OCI-LY7 (cell line): ENCODE measurements around the gene SMIM35. TPM values are rescaled to one million over a fixed set of nuclear protein-coding genes. Genes with fewer than 3 reads are reported as not detected.

Experiments
- BruUV-seq: library from RNA; stranded (reverse); fragments of 400-500 nt; replicated peaks from 2 replicates; lab custom pipeline; 2021; lab: Mats Ljungman, UMichigan
- CTCF ChIA-PET: fragments of 300-600 bp; sonication (Branson Sonifier 250); formaldehyde crosslinking; loops from one replicate; lab custom pipeline; 2022; ENCODE audit warnings: antibody characterized with exemption; ENCODE audit not compliant: unreplicated experiment; lab: Charles Lee
- POLR2A ChIA-PET: fragments of 300-600 bp; sonication (Branson Sonifier 250); formaldehyde crosslinking; loops from one replicate; lab custom pipeline; 2022; ENCODE audit warnings: antibody characterized with exemption; lab: Charles Lee
- DNase-seq: peaks from one replicate; pipeline ENCODE4 v3.0.0-alpha.2; 2015; ENCODE audit warnings: low spot score
- H2AFZ ChIP-seq: fragments of 200-600 bp; sonication (generic), shearing (Covaris generic); 2 replicates; pipeline ENCODE4 v1.6.1; 2014; ENCODE audit warnings: mild to moderate bottlenecking, antibody characterized with exemption, low read length, moderate library complexity
- H3K27ac ChIP-seq: fragments of 200-600 bp; sonication (generic); 2 replicates; pipeline ENCODE4 v1.5.1; 2014; ENCODE audit warnings: mixed run types, low read depth, mild to moderate bottlenecking, moderate library complexity, low read length, inconsistent platforms; ENCODE audit not compliant: poor library complexity, severe bottlenecking
- H3K36me3 ChIP-seq: fragments of 200-600 bp; sonication (generic); 2 replicates; pipeline ENCODE4 v1.6.1; 2014; ENCODE audit warnings: mild to moderate bottlenecking, antibody characterized with exemption, low read length, moderate library complexity, mixed read lengths; ENCODE audit not compliant: insufficient read depth
- H3K4me1 ChIP-seq: fragments of 200-600 bp; sonication (generic); 2 replicates; pipeline ENCODE4 v1.5.1; 2014; ENCODE audit warnings: mild to moderate bottlenecking, low read length; ENCODE audit not compliant: insufficient read depth, poor library complexity, severe bottlenecking
- H3K4me2 ChIP-seq: fragments of 200-600 bp; sonication (generic); 2 replicates; pipeline ENCODE4 v1.6.1; 2014; ENCODE audit warnings: mild to moderate bottlenecking, low read length
- H3K4me3 ChIP-seq: fragments of 200-600 bp; sonication (generic); 2 replicates; pipeline ENCODE4 v1.5.1; 2014; ENCODE audit warnings: mild to moderate bottlenecking, low read depth, low read length; ENCODE audit not compliant: poor library complexity, severe bottlenecking
- H3K79me2 ChIP-seq: fragments of 200-600 bp; sonication (generic); 2 replicates; pipeline ENCODE4 v1.6.1; 2016; ENCODE audit warnings: low read depth, mild to moderate bottlenecking, low read length, moderate library complexity, mixed read lengths; ENCODE audit not compliant: insufficient read depth
- H3K9me2 ChIP-seq: fragments of 200-600 bp; sonication (generic); 2 replicates; pipeline ENCODE4 v1.6.1; 2016; ENCODE audit warnings: mild to moderate bottlenecking, low read length, mixed read lengths; ENCODE audit not compliant: insufficient read depth
- H3K9me3 ChIP-seq: fragments of 200-600 bp; sonication (generic); 2 replicates; pipeline ENCODE4 v1.6.1; 2014; ENCODE audit warnings: mild to moderate bottlenecking, mixed run types, low read length, mixed read lengths
- H4K20me1 ChIP-seq: fragments of 200-600 bp; sonication (generic); 2 replicates; pipeline ENCODE4 v1.6.1; 2014; ENCODE audit warnings: mild to moderate bottlenecking, antibody characterized with exemption, low read length, moderate library complexity, mixed read lengths; ENCODE audit not compliant: insufficient read depth
- EZH2phosphoT487 ChIP-seq: fragments of 200-600 bp; sonication (generic); IDR thresholded peaks from 2 replicates; pipeline ENCODE4 v1.6.1; 2018; ENCODE audit warnings: low read depth, borderline replicate concordance, mild to moderate bottlenecking, mixed run types, antibody characterized with exemption, low read length, moderate library complexity, mixed read lengths
- intact Hi-C: fragments of 100-400 bp; cut with micrococcal nuclease; formaldehyde crosslinking; loops from one replicate; pipeline ENCODE4 v1.10.0; 2022; ENCODE audit not compliant: unreplicated experiment
- total RNA-seq, 2 experiments: library from RNA; depleted of rRNA in 1 of 2; stranded (reverse); fragments of >200 nt in 1 of 2; shearing (Covaris generic) in 1 of 2; gene quantifications; 2 replicates each; pipeline ENCODE4 v1.2.3, GENCODE V29; 2014 to 2022
- TF ChIP-seq, protein P1 (sequence below): fragments of 200-600 bp; sonication (generic); conservative IDR thresholded peaks from 2 replicates; pipeline ENCODE4 v1.5.1; 2014; ENCODE audit warnings: mild to moderate bottlenecking, antibody characterized with exemption, low read length, moderate library complexity, mixed read lengths

The SMIM35 gene
- total RNA-seq, 2 experiments from 2014 or later = 0.06 to 0.67 TPM

DNA sequence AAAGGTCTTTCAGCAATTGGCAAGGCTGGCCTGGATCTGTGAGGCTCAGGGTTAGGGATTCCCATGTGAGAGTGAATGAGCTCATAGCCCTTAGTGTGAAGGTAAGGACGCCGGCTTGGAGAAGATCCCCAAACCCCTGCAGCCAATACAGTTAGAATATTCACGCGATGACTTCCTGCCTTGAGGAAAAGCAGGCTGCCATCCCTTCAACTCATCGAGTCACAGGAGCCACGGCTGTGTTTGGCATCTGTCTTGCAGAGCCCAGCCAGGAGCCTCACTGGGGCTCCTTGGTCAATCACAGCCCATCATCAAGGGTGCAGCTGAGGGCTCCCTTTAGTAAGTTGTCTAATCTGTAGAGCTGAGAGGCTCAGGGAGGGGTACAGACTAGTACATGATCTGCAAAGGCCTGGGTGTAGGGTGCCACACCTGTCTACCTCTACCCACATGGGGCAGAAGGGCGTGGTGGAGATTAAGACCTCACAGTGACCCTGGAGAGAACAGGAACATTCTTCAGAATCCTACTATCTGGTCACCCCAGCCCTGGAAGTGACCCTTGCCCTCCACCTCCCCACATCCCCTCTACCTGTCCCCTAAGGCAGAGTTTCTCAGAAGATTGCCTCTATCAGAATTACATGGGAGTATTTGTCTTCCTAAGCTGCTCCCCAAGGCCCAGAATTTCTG lies 82.1 kb downstream of the SMIM35 start:
- Histone ChIP-seq H3K9me2 (no peaks in the 10 kb centered on the region), H3K4me1 (peaks cover 79% of the 10 kb centered on the region), H3K36me3 (peaks cover 10% of the 10 kb centered on the region), H4K20me1 (no peaks in the 10 kb centered on the region), H2AFZ (no peak overlapping the region), H3K79me2 (no peaks in the 10 kb centered on the region), H3K4me2 (no peak overlapping the region), H3K9me3 (no peaks in the 10 kb centered on the region), H3K4me3 (no peak overlapping the region), H3K27ac (peak overlapping the region; percentile 1)
- no TSS peak for BruUV-seq
- ChIA-PET CTCF (interaction anchor here (0.6 kb wide), 1 partner anchor 9 kb away, joined by 4 read pairs; no protein-coding TSS in a partner anchor), POLR2A (interaction anchor here (1.3 to 6.7 kb wide), 4 partner anchors 7 to 41 kb away, joined by 3 to 59 read pairs (median 8); partner anchors contain the start of gene IL10RA)
- intact Hi-C loops = loop anchor here (5.0 kb wide), 1 partner anchor 433 kb away; the partner anchor contains the start of gene KMT2A
- DNase-seq = no peak
- no peak for TF ChIP-seq EZH2phosphoT487
- TF ChIP-seq, protein P1, sequence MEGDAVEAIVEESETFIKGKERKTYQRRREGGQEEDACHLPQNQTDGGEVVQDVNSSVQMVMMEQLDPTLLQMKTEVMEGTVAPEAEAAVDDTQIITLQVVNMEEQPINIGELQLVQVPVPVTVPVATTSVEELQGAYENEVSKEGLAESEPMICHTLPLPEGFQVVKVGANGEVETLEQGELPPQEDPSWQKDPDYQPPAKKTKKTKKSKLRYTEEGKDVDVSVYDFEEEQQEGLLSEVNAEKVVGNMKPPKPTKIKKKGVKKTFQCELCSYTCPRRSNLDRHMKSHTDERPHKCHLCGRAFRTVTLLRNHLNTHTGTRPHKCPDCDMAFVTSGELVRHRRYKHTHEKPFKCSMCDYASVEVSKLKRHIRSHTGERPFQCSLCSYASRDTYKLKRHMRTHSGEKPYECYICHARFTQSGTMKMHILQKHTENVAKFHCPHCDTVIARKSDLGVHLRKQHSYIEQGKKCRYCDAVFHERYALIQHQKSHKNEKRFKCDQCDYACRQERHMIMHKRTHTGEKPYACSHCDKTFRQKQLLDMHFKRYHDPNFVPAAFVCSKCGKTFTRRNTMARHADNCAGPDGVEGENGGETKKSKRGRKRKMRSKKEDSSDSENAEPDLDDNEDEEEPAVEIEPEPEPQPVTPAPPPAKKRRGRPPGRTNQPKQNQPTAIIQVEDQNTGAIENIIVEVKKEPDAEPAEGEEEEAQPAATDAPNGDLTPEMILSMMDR = no peak

DNA sequence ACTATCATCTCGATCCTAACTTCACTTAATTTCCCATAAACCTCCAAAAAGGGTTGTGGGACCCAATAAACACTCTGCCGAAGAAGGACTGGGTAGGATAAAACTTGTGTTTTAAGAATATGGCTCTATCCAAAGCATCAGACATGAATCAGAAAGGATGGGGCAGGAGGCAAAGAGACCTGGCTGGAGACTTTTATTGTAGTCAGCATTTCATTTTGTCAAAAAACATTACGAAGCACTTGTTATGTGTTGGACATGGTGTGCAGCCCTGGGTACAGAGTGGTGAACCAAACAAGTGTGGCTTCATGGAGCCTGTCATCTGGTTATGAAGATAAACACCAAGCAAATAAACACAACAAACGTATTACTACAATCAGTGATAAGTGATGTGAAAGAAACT lies 83.3 kb downstream of the SMIM35 start:
- Histone ChIP-seq H3K9me3 (no peaks in the 10 kb centered on the region), H3K4me1 (peaks cover 67% of the 10 kb centered on the region), H4K20me1 (no peaks in the 10 kb centered on the region), H2AFZ (peak overlapping the region; percentile 43; the same call in 1 of the 2 replicates), H3K4me2 (peak overlapping the region; percentile 29), H3K27ac (no peak overlapping the region), H3K36me3 (peaks cover 22% of the 10 kb centered on the region), H3K79me2 (no peaks in the 10 kb centered on the region), H3K9me2 (no peaks in the 10 kb centered on the region), H3K4me3 (no peak overlapping the region)
- intact Hi-C loops = no loop called here
- TF ChIP-seq, protein P1 = no peak
- no peak for TF ChIP-seq EZH2phosphoT487
- no TSS peak for BruUV-seq
- CTCF ChIA-PET = interaction anchor here (0.6 kb wide), 1 partner anchor 8 kb away, joined by 3 read pairs; no protein-coding TSS in a partner anchor
- POLR2A ChIA-PET = interaction anchor here (0.9 to 6.7 kb wide), 2 partner anchors 10 to 16 kb away, joined by 3 to 59 read pairs; partner anchors contain the start of gene IL10RA
- DNase-seq = no peak
